GM23248 (cell line): ENCODE data around the gene HEATR5A. TPM values are rescaled to one million over a fixed set of nuclear protein-coding genes. Genes with fewer than 3 reads are reported as not detected.
A peak's percentile ranks its signal among the peaks of the same experiment; 100 is the strongest.

ENCODE experiments used
- DNase-seq: peaks from one replicate; pipeline ENCODE4 v3.0.0-alpha.2; 2015
- H2AFZ ChIP-seq: fragments of 200-600 bp; sonication (generic); 2 replicates; pipeline ENCODE4 v1.6.1; 2016; ENCODE audit warnings: antibody characterized with exemption
- H3F3A ChIP-seq: fragments of 200-600 bp; sonication (generic); 2 replicates; pipeline ENCODE4 v1.6.1; 2016; ENCODE audit warnings: mild to moderate bottlenecking, antibody characterized with exemption, mixed run types; ENCODE audit not compliant: insufficient read depth
- H3K27ac ChIP-seq: fragments of 200-600 bp; sonication (generic); 2 replicates; pipeline ENCODE4 v1.5.1; 2016; ENCODE audit warnings: mild to moderate bottlenecking
- H3K27me3 ChIP-seq: fragments of 200-600 bp; sonication (generic); replicated peaks from 2 replicates; pipeline ENCODE4 v1.6.1; 2016; ENCODE audit warnings: mild to moderate bottlenecking; ENCODE audit not compliant: insufficient read depth
- H3K36me3 ChIP-seq: fragments of 200-600 bp; sonication (generic); 2 replicates; pipeline ENCODE4 v1.6.1; 2016; ENCODE audit warnings: low read depth, mild to moderate bottlenecking
- H3K4me1 ChIP-seq: fragments of 200-600 bp; sonication (generic); 2 replicates; pipeline ENCODE4 v1.6.1; 2016; ENCODE audit warnings: mild to moderate bottlenecking; ENCODE audit not compliant: insufficient read depth
- H3K4me2 ChIP-seq: fragments of 200-600 bp; sonication (generic); one replicate; pipeline ENCODE4 v1.6.1; 2016; ENCODE audit warnings: mild to moderate bottlenecking; ENCODE audit not compliant: unreplicated experiment
- H3K4me3 ChIP-seq: fragments of 200-600 bp; sonication (generic); 2 replicates; pipeline ENCODE4 v1.5.1; 2016; ENCODE audit warnings: mild to moderate bottlenecking
- H3K79me2 ChIP-seq: fragments of 200-600 bp; sonication (generic); 2 replicates; pipeline ENCODE4 v1.6.1; 2016; ENCODE audit warnings: mild to moderate bottlenecking; ENCODE audit not compliant: insufficient read depth
- H3K9ac ChIP-seq: fragments of 200-600 bp; sonication (generic); 2 replicates; pipeline ENCODE4 v1.6.1; 2016; ENCODE audit warnings: mild to moderate bottlenecking
- H3K9me2 ChIP-seq: fragments of 200-600 bp; sonication (generic); 2 replicates; pipeline ENCODE4 v1.6.1; 2016; ENCODE audit warnings: mixed run types, mild to moderate bottlenecking, moderate library complexity; ENCODE audit not compliant: insufficient read depth
- H3K9me3 ChIP-seq: fragments of 200-600 bp; sonication (generic); one replicate; pipeline ENCODE4 v1.6.1; 2017; ENCODE audit warnings: low read depth
- H4K20me1 ChIP-seq: fragments of 200-600 bp; sonication (generic); 2 replicates; pipeline ENCODE4 v1.6.0; 2016; ENCODE audit not compliant: insufficient read depth
- EZH2 ChIP-seq: fragments of 200-600 bp; sonication (generic); IDR thresholded peaks from 2 replicates; pipeline ENCODE4 v1.6.1; 2018; ENCODE audit warnings: antibody characterized with exemption, mild to moderate bottlenecking; ENCODE audit not compliant: insufficient read depth, poor library complexity, severe bottlenecking
- EZH2phosphoT487 ChIP-seq: fragments of 200-600 bp; sonication (generic); IDR thresholded peaks from 2 replicates; pipeline ENCODE4 v1.6.1; 2018; ENCODE audit warnings: antibody characterized with exemption, moderate library complexity, mild to moderate bottlenecking, low read depth; ENCODE audit not compliant: insufficient read depth
- WGBS, 2 experiments: methylation state at CpG; one replicate each; pipeline ENCODE4 v1.1.6; 2015 to 2017; ENCODE audit warnings: low lambda C conversion rate in 2 of 2, low coverage in 1 of 2; ENCODE audit errors: missing lambda C conversion rate in 2 of 2; 5-methylcytosine and 5-hydroxymethylcytosine counted together
- in situ Hi-C: fragments of 300-500 bp; cut with MboI; formaldehyde crosslinking; loops from 2 replicates; pipeline ENCODE4 v1.15.0; 2020
- polyA plus RNA-seq: library from polyadenylated mRNA; unstranded; fragments of >200 nt; fragmentation: Nextera tagmentation; extraction: Ambion mirVana; gene quantifications from 2 replicates; pipeline ENCODE4 v1.2.1, GENCODE V29; 2016
- total RNA-seq: library from RNA; depleted of rRNA; stranded (reverse); fragments of >200 nt; shearing (Covaris generic); gene quantifications from 2 replicates; pipeline ENCODE4 v1.2.3, GENCODE V29; 2014

The HEATR5A gene
- total and polyA plus RNA-seq, 2 experiments from 2014 or later, result 49.1 to 70.3 TPM

DNA sequence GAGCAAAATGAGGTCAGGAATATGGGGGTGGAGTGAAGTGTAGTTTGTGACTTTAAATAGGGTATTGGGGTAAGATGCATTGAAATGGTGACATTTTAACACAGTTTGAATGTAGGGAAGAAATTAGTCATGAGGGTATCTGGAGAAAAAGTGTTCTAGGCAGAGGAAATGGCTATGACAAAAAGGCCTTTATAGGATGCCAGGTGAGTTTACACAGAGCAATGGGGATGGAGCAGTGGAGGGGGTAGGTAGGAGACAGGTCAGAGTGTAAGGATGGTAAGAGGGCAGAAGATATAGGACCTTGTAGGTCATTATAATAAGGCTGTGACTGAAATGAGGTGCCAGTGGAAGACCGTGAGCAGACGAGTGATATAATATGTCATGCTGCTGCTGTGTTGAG is 30.4 kb downstream of the HEATR5A start:
- H2AFZ ChIP-seq, result no peak overlapping the region
- peaks cover 14% of the 10 kb centered on the region for H3F3A ChIP-seq
- H3K36me3 ChIP-seq, result peaks cover 46% of the 10 kb centered on the region
- no peak overlapping the region for H3K4me3 ChIP-seq
- no peak for TF ChIP-seq EZH2phosphoT487
- TF ChIP-seq EZH2, result no peak
- H3K79me2 ChIP-seq, result no peaks in the 10 kb centered on the region
- no peak overlapping the region for H3K4me2 ChIP-seq
- H3K27ac ChIP-seq, result peak overlapping the region; percentile 76
- no peaks in the 10 kb centered on the region for H4K20me1 ChIP-seq
- no peaks in the 10 kb centered on the region for H3K9me2 ChIP-seq
- H3K27me3 ChIP-seq, result no peaks in the 10 kb centered on the region
- H3K9ac ChIP-seq, result peak overlapping the region; percentile 50; the same call in 1 of the 2 replicates
- WGBS, 2 experiments, result 74 to 78% methylated on average over 2 of the region's 2 CpGs
- peaks cover 16% of the 10 kb centered on the region for H3K4me1 ChIP-seq
- peak; percentile 9 for DNase-seq
- in situ Hi-C loops, result no loop called here
- H3K9me3 ChIP-seq, result no peaks in the 10 kb centered on the region

DNA sequence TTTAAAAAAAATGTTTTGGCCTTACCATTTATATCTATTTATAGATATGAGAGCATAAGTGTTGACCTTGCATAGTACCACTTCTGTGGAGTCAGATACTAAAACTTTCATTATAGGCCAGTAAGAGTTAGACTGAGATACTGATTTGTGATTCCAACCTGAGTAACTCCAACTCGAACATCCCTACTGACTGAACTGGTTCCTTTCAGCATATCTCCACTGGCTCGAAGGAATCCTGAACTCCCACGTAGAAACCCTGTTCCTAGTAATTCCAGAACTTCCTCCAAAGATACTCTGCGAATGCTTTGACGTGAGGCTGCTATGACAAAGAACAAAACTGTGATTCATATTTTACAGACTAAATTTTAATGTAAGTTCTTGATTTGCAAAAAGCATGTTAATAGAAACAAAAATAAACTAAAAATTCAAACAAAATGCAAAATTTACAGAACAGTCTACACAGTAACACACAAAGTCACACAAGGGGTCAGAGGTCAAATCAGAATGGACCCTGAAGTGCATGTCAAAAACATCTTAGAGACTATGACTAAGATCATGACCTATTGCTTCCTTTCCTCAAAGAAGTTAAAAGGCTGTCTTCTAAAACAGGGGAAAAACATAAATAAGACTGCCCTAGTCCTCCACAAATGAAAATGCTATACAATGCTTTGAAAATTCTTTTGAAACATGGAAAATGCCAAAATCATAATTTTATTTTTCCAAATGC is 31.5 kb downstream of the HEATR5A start:
- H3K27me3 ChIP-seq, result no peaks in the 10 kb centered on the region
- in situ Hi-C loops, result no loop called here
- peak; percentile 75 for DNase-seq
- no peaks in the 10 kb centered on the region for H3K79me2 ChIP-seq
- TF ChIP-seq EZH2phosphoT487, result no peak
- no peak for TF ChIP-seq EZH2
- H3K27ac ChIP-seq, result peak overlapping the region; percentile 76
- no peaks in the 10 kb centered on the region for H3K9me3 ChIP-seq
- H3K9ac ChIP-seq, result peak overlapping the region; percentile 50
- peaks cover 16% of the 10 kb centered on the region for H3K4me1 ChIP-seq
- peaks cover 14% of the 10 kb centered on the region for H3F3A ChIP-seq
- H4K20me1 ChIP-seq, result no peaks in the 10 kb centered on the region
- no peak overlapping the region for H3K4me3 ChIP-seq
- H3K9me2 ChIP-seq, result no peaks in the 10 kb centered on the region
- WGBS, 2 experiments, result 47 to 53% methylated on average over 5 of the region's 5 CpGs
- no peak overlapping the region for H2AFZ ChIP-seq
- no peak overlapping the region for H3K4me2 ChIP-seq
- H3K36me3 ChIP-seq, result peaks cover 46% of the 10 kb centered on the region

DNA sequence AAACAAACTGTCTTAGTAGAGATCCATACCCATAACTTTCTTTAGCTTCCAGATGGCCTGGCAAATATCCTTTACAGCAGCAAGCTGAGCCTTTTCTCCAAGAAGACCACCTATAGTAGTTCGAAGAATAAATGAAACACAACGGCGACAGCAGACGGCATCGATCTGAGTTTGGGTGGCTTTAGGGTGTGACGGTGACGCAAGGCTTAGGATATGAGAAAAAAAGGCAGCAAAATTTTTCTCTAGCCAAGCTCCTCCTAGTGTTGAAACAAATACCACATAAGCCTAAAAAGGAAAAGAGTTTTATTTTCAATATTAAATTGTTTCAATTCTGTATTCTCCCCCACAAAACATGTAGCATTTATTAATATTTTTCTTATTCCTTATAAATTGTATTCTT is 33.3 kb downstream of the HEATR5A start:
- Histone ChIP-seq H4K20me1 (no peaks in the 10 kb centered on the region), H3K9me2 (no peaks in the 10 kb centered on the region), H3K79me2 (no peaks in the 10 kb centered on the region), H3K4me1 (peaks cover 16% of the 10 kb centered on the region), H3F3A (peaks cover 18% of the 10 kb centered on the region), H3K9me3 (no peaks in the 10 kb centered on the region), H3K27ac (no peak overlapping the region), H3K4me2 (no peak overlapping the region), H2AFZ (no peak overlapping the region), H3K36me3 (peaks cover 50% of the 10 kb centered on the region; the same call in 1 of the 2 replicates), H3K4me3 (no peak overlapping the region), H3K9ac (no peak overlapping the region), H3K27me3 (no peaks in the 10 kb centered on the region)
- TF ChIP-seq EZH2, result no peak
- TF ChIP-seq EZH2phosphoT487, result no peak
- DNase-seq, result peak; percentile 4
- in situ Hi-C loops, result no loop called here
- WGBS, 2 experiments, result 99 to 100% methylated on average over 7 of the region's 7 CpGs

DNA sequence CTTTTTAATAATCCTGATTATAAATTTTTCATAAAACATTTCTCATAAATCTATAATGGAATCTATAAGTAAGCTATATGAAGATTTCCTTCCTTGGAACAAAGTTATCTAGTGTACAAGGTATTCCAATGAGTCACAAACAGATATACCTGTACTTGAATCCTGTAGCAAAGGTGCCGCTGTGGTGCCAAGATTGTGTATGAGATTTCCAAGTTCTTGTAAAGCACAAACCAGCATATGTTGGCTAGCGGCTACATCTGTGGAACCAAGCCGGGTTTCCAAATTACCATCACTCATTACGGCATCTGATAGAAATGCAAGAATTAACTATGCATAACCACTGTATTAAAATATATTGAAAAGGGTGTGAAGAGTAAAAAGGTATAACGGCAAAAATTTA is 34.1 kb downstream of the HEATR5A start:
- Histone ChIP-seq H3K4me2 (no peak overlapping the region), H3K27ac (no peak overlapping the region), H3F3A (peaks cover 18% of the 10 kb centered on the region), H3K27me3 (no peaks in the 10 kb centered on the region), H3K36me3 (peaks cover 57% of the 10 kb centered on the region; the same call in 1 of the 2 replicates), H4K20me1 (no peaks in the 10 kb centered on the region), H3K4me3 (no peak overlapping the region), H3K4me1 (peaks cover 16% of the 10 kb centered on the region), H3K9me2 (no peaks in the 10 kb centered on the region), H3K79me2 (no peaks in the 10 kb centered on the region), H3K9me3 (no peaks in the 10 kb centered on the region), H3K9ac (no peak overlapping the region), H2AFZ (no peak overlapping the region)
- WGBS, 2 experiments, result 93 to 96% methylated on average over 5 of the region's 5 CpGs
- TF ChIP-seq EZH2phosphoT487 (no peak), EZH2 (no peak)
- DNase-seq, result no peak
- in situ Hi-C loops, result no loop called here
